Fibroblast of villous mesenchyme (primary cell): ENCODE measurements around the gene SNRNP70. TPM values are rescaled to one million over a fixed set of nuclear protein-coding genes. Genes with fewer than 3 reads are reported as not detected.

Experiments
- DNase-seq: peaks from one replicate; pipeline ENCODE4 v3.0.0-alpha.2; 2010; ENCODE audit warnings: low read depth
- H3K4me3 ChIP-seq: 2 replicates; pipeline ENCODE4 v1.5.1; 2011; ENCODE audit warnings: low read depth, mild to moderate bottlenecking, low read length
- CTCF ChIP-seq: IDR thresholded peaks from 2 replicates; pipeline ENCODE4 v1.5.1; 2012; ENCODE audit warnings: low read depth, mild to moderate bottlenecking, low read length; ENCODE audit not compliant: insufficient read depth
- total RNA-seq: library from RNA; depleted of rRNA; stranded (reverse); fragments of >200 nt; gene quantifications from 2 replicates; pipeline ENCODE4 v1.2.3, GENCODE V29; 2012

The SNRNP70 gene
- total RNA-seq, 1 donor, result 117 TPM

- H3K4me3 ChIP-seq, result peak overlapping the region; percentile 85
- peak; percentile 95 for DNase-seq
- TF ChIP-seq CTCF, result no peak
Observed at GRCh38 chr19:49148784-49149651, 63.8 kb downstream of the SNRNP70 start.

GRCh38 chr19:49149652-49150105 is 64.4 kb downstream of the SNRNP70 start:
- no peak for TF ChIP-seq CTCF
- peak; percentile 86 for DNase-seq
- H3K4me3 ChIP-seq, result peak overlapping the region; percentile 85

GRCh38 chr19:49150106-49150943 is 65.1 kb downstream of the SNRNP70 start:
- H3K4me3 ChIP-seq, result peak overlapping the region; percentile 85
- no peak for TF ChIP-seq CTCF
- peak; percentile 74 for DNase-seq

- no peak for DNase-seq
Observed at GRCh38 chr19:49150944-49151243, 65.6 kb downstream of the SNRNP70 start.

GRCh38 chr19:49151267-49152118 is 66.2 kb downstream of the SNRNP70 start:
- H3K4me3 ChIP-seq, result no peak overlapping the region
- TF ChIP-seq CTCF, result no peak
- no peak for DNase-seq

More at GRCh38 chr19:49150944-49151243, 65.6 kb downstream of the SNRNP70 start:
- no peak for TF ChIP-seq CTCF
- H3K4me3 ChIP-seq, result peak overlapping the region; percentile 85

- H3K4me3 ChIP-seq, result no peak overlapping the region
- TF ChIP-seq CTCF, result no peak
Observed at GRCh38 chr19:49152119-49152550, 66.9 kb downstream of the SNRNP70 start.

More at GRCh38 chr19:49152119-49152550, 66.9 kb downstream of the SNRNP70 start:
- no peak for DNase-seq
